ENCODE measurements around the gene ATRNL1.
"Not testable (repeated sequence)": the region's sequence is repeated elsewhere in the genome, so short reads cannot be mapped to it uniquely, and the experiment has no call there.

DNA sequence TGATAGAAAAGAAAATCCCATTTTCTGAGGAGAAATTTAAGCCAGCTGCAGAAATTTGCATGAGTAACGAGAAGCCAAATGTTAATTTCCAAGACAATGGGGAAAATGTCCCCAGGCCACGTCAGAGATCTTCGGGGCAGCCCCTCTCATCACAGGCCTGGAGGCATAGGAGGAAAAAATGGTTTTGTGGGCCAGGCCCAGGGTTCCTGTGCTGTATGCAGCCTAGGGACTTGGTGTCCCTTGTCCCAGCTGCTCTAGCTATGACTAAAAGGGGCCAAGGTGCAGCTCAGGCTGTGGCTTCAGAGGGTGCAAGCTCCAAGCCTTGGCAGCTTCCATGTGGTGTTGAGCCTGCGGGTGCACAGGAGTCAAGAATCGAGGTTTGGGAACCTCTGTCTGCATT is 12.2 kb downstream of the ATRNL1 start:
- TF ChIP-seq EP300 (IDR thresholded peaks at IDR 0.05); CTCF (IDR thresholded peaks at IDR 0.05); SMC3 (IDR thresholded peaks at IDR 0.05); HOXB13 (CRISPR knock-in tag; IDR thresholded peaks at IDR 0.05; ENCODE audit: low read depth): not testable (repeated sequence)

All from A549 (cell line).